Neural cell (in vitro differentiated cells): Measurements from ENCODE around the gene RERE.

Experiments
- CTCF ChIP-seq: fragments of 450-650 bp; IDR thresholded peaks from 2 replicates; pipeline ENCODE4 v1.5.1; 2014; ENCODE audit warnings: antibody characterized with exemption, mild to moderate bottlenecking, moderate library complexity; ENCODE audit not compliant: poor library complexity, severe bottlenecking
- EP300 ChIP-seq: fragments of 450-650 bp; conservative IDR thresholded peaks from 2 replicates; pipeline ENCODE4 v1.6.1; 2014; ENCODE audit warnings: antibody characterized with exemption, mild to moderate bottlenecking, moderate library complexity; ENCODE audit not compliant: poor library complexity, severe bottlenecking
- REST ChIP-seq: IDR thresholded peaks from 2 replicates; pipeline ENCODE4 v1.6.1; 2012; ENCODE audit warnings: borderline replicate concordance

GRCh38 chr1:8458607-8459006 lies 358.8 kb downstream of the RERE start:
- no peak for TF ChIP-seq REST
- TF ChIP-seq CTCF, result no peak
- no peak for TF ChIP-seq EP300
